Loucy (cell line): ENCODE data around the gene NOL4L.

ENCODE experiments used
- H2AFZ ChIP-seq: fragments of 200-600 bp; sonication (generic); 2 replicates; pipeline ENCODE4 v1.6.0; 2016; ENCODE audit warnings: antibody characterized with exemption, mild to moderate bottlenecking, low read length, moderate library complexity
- H3F3A ChIP-seq: fragments of 200-600 bp; 2 replicates; pipeline ENCODE4 v1.6.0; 2016; ENCODE audit warnings: antibody characterized with exemption, low read depth, mild to moderate bottlenecking
- H3K27me3 ChIP-seq: fragments of 200-600 bp; sonication (generic); 2 replicates; pipeline ENCODE4 v1.6.1; 2014; ENCODE audit warnings: low read length, mild to moderate bottlenecking; ENCODE audit not compliant: insufficient read depth, poor library complexity, severe bottlenecking
- H3K36me3 ChIP-seq: fragments of 200-600 bp; sonication (generic); 2 replicates; pipeline ENCODE4 v1.6.1; 2016; ENCODE audit warnings: low read length; ENCODE audit not compliant: insufficient read depth
- H3K4me1 ChIP-seq: fragments of 200-600 bp; sonication (generic); 2 replicates; pipeline ENCODE4 v1.5.1; 2014; ENCODE audit warnings: low read length, mild to moderate bottlenecking; ENCODE audit not compliant: insufficient read depth, poor library complexity, severe bottlenecking
- H3K4me2 ChIP-seq: fragments of 200-600 bp; sonication (generic); 2 replicates; pipeline ENCODE4 v1.6.0; 2014; ENCODE audit warnings: antibody characterized with exemption, low read length, low read depth, mild to moderate bottlenecking; ENCODE audit not compliant: poor library complexity, severe bottlenecking
- H3K4me3 ChIP-seq: fragments of 200-600 bp; sonication (generic); 2 replicates; pipeline ENCODE4 v1.5.1; 2014; ENCODE audit warnings: low read length, mild to moderate bottlenecking, mixed read lengths; ENCODE audit not compliant: poor library complexity, severe bottlenecking
- H3K79me2 ChIP-seq: fragments of 200-600 bp; sonication (generic); 2 replicates; pipeline ENCODE4 v1.6.1; 2014; ENCODE audit warnings: low read length; ENCODE audit not compliant: insufficient read depth
- H3K9ac ChIP-seq: fragments of 200-600 bp; sonication (generic); 2 replicates; pipeline ENCODE4 v1.6.0; 2014; ENCODE audit warnings: mild to moderate bottlenecking, low read depth, low read length, moderate library complexity; ENCODE audit not compliant: poor library complexity, severe bottlenecking
- H3K9me2 ChIP-seq: fragments of 200-600 bp; sonication (generic); replicated peaks from 2 replicates; pipeline ENCODE4 v1.6.1; 2016; ENCODE audit warnings: low read depth, low read length, mixed read lengths
- H3K9me3 ChIP-seq: fragments of 200-600 bp; sonication (generic); 2 replicates; pipeline ENCODE4 v1.6.1; 2014; ENCODE audit warnings: mild to moderate bottlenecking, antibody characterized with exemption, low read length, low read depth; ENCODE audit not compliant: insufficient read depth
- H4K20me1 ChIP-seq: fragments of 200-600 bp; sonication (generic); 2 replicates; pipeline ENCODE4 v1.6.0; 2014; ENCODE audit warnings: antibody characterized with exemption, low read length, mild to moderate bottlenecking; ENCODE audit not compliant: insufficient read depth, poor library complexity, severe bottlenecking
- EZH2phosphoT487 ChIP-seq: fragments of 200-600 bp; IDR thresholded peaks from 2 replicates; pipeline ENCODE4 v1.6.1; 2018; ENCODE audit warnings: antibody characterized with exemption, mild to moderate bottlenecking, moderate library complexity, borderline replicate concordance
- TF ChIP-seq, protein P1 (sequence below): fragments of 200-600 bp; sonication (generic); conservative IDR thresholded peaks from 2 replicates; pipeline ENCODE4 v1.5.1; 2014; ENCODE audit warnings: mild to moderate bottlenecking, antibody characterized with exemption, low read length

The NOL4L gene

DNA sequence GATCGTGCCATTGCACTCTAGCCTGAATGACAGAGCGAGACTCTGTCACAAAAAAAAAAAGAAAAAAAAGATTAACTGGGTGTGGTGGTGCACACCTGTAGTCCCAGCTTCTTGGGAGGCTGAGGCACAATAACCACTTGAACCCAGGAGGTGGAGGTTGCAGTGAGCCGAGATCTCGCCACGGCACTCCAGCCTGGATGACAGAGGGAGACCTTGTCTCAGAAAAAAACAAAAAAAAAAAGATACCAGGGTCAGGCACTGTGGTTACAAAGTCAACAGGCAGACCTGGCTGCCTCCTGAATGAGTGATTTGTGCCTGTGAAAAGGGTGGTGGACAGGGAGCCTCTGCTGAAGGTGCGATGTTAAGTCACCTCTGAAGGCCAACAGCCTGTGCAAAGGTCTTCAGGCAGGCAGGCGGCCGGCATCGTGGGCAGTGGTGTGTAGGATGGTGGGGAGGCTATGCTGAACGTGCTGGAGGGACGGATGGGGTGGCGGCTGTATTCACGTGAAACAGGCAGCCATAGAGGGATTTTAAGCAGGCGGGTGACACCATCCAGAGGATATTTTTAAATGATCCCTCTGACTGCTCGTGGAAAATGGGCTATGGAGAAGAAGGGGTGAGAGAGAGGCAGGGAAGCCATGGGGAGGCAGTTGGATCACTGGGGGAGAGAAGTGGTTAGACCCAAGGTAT lies 41.4 kb downstream of the NOL4L start:
- Histone ChIP-seq H3K4me2 (no peak overlapping the region), H3K27me3 (no peaks in the 10 kb centered on the region), H3K9me2 (no peaks in the 10 kb centered on the region), H3K4me1 (peaks cover 64% of the 10 kb centered on the region), H3K9ac (no peak overlapping the region), H4K20me1 (peaks cover 26% of the 10 kb centered on the region), H3K36me3 (peaks cover 4% of the 10 kb centered on the region; the same call in 1 of the 2 replicates), H3K4me3 (no peak overlapping the region), H3K9me3 (no peaks in the 10 kb centered on the region), H3K79me2 (peaks cover 95% of the 10 kb centered on the region), H3F3A (peaks cover 17% of the 10 kb centered on the region), H2AFZ (no peak overlapping the region)
- no peak for TF ChIP-seq EZH2phosphoT487
- TF ChIP-seq, protein P1, sequence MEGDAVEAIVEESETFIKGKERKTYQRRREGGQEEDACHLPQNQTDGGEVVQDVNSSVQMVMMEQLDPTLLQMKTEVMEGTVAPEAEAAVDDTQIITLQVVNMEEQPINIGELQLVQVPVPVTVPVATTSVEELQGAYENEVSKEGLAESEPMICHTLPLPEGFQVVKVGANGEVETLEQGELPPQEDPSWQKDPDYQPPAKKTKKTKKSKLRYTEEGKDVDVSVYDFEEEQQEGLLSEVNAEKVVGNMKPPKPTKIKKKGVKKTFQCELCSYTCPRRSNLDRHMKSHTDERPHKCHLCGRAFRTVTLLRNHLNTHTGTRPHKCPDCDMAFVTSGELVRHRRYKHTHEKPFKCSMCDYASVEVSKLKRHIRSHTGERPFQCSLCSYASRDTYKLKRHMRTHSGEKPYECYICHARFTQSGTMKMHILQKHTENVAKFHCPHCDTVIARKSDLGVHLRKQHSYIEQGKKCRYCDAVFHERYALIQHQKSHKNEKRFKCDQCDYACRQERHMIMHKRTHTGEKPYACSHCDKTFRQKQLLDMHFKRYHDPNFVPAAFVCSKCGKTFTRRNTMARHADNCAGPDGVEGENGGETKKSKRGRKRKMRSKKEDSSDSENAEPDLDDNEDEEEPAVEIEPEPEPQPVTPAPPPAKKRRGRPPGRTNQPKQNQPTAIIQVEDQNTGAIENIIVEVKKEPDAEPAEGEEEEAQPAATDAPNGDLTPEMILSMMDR, result no peak

DNA sequence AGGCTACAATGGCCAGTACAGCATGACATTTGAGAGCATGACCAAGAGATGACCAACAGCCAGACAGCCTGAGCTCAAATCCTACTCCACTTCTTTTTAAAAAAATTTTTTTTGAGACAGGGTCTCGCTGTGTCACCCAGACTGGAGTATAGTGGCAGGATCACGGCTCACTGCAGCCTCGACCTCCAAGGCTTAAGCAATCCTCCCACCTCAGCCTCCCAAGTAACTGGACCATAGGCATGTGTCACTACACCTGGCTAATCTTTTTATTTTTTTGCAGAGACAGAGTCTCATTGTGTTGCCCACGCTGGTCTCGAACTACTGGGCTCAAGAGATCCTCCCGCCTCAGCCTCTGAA lies 42.9 kb downstream of the NOL4L start:
- H3K9me3 ChIP-seq, result no peaks in the 10 kb centered on the region
- peaks cover 66% of the 10 kb centered on the region for H3K4me1 ChIP-seq

DNA sequence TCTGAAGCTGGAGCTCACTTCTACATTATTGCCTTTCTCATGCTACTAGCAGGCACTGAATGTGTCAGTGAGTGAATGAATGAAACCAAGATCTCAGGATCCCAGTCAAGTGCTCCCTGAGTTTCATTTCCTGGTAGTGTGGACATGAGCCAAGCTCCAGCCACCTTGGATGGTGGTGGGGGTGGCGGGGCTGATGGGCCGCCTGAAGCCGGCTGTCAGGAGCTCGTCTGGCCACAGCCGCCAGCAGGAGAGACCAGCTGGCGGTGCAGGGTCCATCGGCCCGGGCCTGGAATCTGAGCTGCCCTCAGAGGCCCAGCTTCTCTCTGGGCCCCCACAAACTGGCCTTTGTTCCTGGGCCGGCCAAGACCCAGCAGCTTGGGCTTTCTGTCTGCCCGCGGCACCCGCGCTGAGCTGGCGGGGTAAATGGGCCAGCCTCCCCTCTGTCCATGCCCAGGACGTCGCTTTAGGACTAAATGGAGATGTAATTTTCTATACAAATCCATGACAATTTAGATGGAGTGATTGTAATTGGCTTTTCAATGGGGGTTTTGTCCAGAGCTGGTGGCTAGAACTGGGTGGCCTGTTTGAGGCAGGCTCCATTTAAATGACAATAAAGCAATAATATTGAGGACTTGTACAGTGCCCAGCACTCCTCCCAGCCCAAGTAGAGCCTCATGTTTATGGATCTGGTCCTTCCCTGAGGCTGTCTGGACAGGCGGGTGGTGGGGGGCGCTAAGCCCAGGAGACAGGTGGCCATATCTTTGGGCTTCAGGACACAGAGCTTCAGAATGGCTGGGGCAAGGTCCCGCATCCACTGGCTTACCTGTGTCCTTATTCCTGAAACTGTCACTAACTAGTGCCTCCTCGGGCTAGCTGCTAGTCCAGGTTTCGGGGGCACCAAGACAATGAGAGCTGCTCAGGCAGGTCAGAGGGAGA lies 43.5 kb downstream of the NOL4L start:
- H3K4me2 ChIP-seq, result peak overlapping the region; percentile 98
- H3K4me3 ChIP-seq, result no peak overlapping the region
- peak overlapping the region; percentile 85 for H3K9ac ChIP-seq
- no peaks in the 10 kb centered on the region for H3K9me2 ChIP-seq
- peaks cover 13% of the 10 kb centered on the region for H4K20me1 ChIP-seq
- peaks cover 92% of the 10 kb centered on the region for H3K79me2 ChIP-seq
- no peaks in the 10 kb centered on the region for H3K27me3 ChIP-seq
- H3F3A ChIP-seq, result peaks cover 17% of the 10 kb centered on the region
- peaks cover 63% of the 10 kb centered on the region for H3K4me1 ChIP-seq
- no peak overlapping the region for H2AFZ ChIP-seq
- no peaks in the 10 kb centered on the region; the same call in 1 of the 2 replicates for H3K36me3 ChIP-seq
- H3K9me3 ChIP-seq, result no peaks in the 10 kb centered on the region
- TF ChIP-seq EZH2phosphoT487, result no peak
- TF ChIP-seq, protein P1, result no peak

More for the DNA sequence above, 42.9 kb downstream of the NOL4L start:
- peaks cover 14% of the 10 kb centered on the region for H4K20me1 ChIP-seq
- H3K4me3 ChIP-seq, result no peak overlapping the region
- H3K36me3 ChIP-seq, result no peaks in the 10 kb centered on the region; the same call in 1 of the 2 replicates
- TF ChIP-seq, protein P1, result no peak
- TF ChIP-seq EZH2phosphoT487, result no peak
- H2AFZ ChIP-seq, result no peak overlapping the region
- H3F3A ChIP-seq, result peaks cover 17% of the 10 kb centered on the region
- H3K9ac ChIP-seq, result no peak overlapping the region
- peaks cover 95% of the 10 kb centered on the region for H3K79me2 ChIP-seq
- H3K9me2 ChIP-seq, result no peaks in the 10 kb centered on the region
- H3K27me3 ChIP-seq, result no peaks in the 10 kb centered on the region
- H3K4me2 ChIP-seq, result no peak overlapping the region
